H9 (cell line): Measurements from ENCODE around the gene ELAVL1. TPM values are rescaled to one million over a fixed set of nuclear protein-coding genes. Genes with fewer than 3 reads are reported as not detected.

Experiments used
- DNase-seq: peaks from one replicate; pipeline ENCODE4 v3.0.0-alpha.2; 2017
- H2AFZ ChIP-seq: one replicate; pipeline ENCODE4 v1.6.1; 2013; ENCODE audit warnings: mild to moderate bottlenecking, low read length, control low read depth, moderate library complexity
- H2AK5ac ChIP-seq: 2 replicates; pipeline ENCODE4 v1.6.1; 2013; ENCODE audit warnings: low read length, control low read depth, mixed read lengths; ENCODE audit not compliant: insufficient read length
- H2BK120ac ChIP-seq: one replicate; pipeline ENCODE4 v1.6.1; 2013; ENCODE audit warnings: low read depth, mild to moderate bottlenecking, low read length, control low read depth, inconsistent platforms; ENCODE audit not compliant: poor library complexity, severe bottlenecking
- H2BK12ac ChIP-seq: 2 replicates; pipeline ENCODE4 v1.6.1; 2013; ENCODE audit warnings: low read length, control low read depth, mixed read lengths, low read depth; ENCODE audit not compliant: insufficient read length
- H2BK15ac ChIP-seq: 2 replicates; pipeline ENCODE4 v1.6.1; 2013; ENCODE audit warnings: low read depth, low read length, control low read depth
- H2BK20ac ChIP-seq: one replicate; pipeline ENCODE4 v1.6.1; 2013; ENCODE audit warnings: low read depth, mild to moderate bottlenecking, low read length, control low read depth, inconsistent platforms; ENCODE audit not compliant: poor library complexity, severe bottlenecking
- H2BK5ac ChIP-seq: 2 replicates; pipeline ENCODE4 v1.6.1; 2013; ENCODE audit warnings: low read length, control low read depth, mixed read lengths; ENCODE audit not compliant: insufficient read length
- H3K14ac ChIP-seq: 2 replicates; pipeline ENCODE4 v1.6.1; 2013; ENCODE audit warnings: low read length, control low read depth; ENCODE audit not compliant: insufficient read depth
- H3K18ac ChIP-seq: 2 replicates; pipeline ENCODE4 v1.6.1; 2013; ENCODE audit warnings: low read depth, mild to moderate bottlenecking, mixed read lengths, low read length, control low read depth; ENCODE audit not compliant: insufficient read length
- H3K23ac ChIP-seq: 2 replicates; pipeline ENCODE4 v1.6.1; 2013; ENCODE audit warnings: low read length, control low read depth, mixed read lengths, low read depth; ENCODE audit not compliant: insufficient read length
- H3K23me2 ChIP-seq: 2 replicates; pipeline ENCODE4 v1.6.1; 2013; ENCODE audit warnings: low read depth, mild to moderate bottlenecking, mixed read lengths, low read length, control low read depth; ENCODE audit not compliant: insufficient read length, poor library complexity, severe bottlenecking
- H3K27ac ChIP-seq: 2 replicates; pipeline ENCODE4 v1.5.1; 2013; ENCODE audit warnings: low read length, control low read depth, mixed read lengths, low read depth; ENCODE audit not compliant: insufficient read length
- H3K27me3 ChIP-seq: 2 replicates; pipeline ENCODE4 v1.6.1; 2013; ENCODE audit warnings: low read length, control low read depth, inconsistent platforms; ENCODE audit not compliant: insufficient read depth
- H3K4ac ChIP-seq: 2 replicates; pipeline ENCODE4 v1.6.1; 2013; ENCODE audit warnings: low read depth, mild to moderate bottlenecking, control low read depth, inconsistent platforms, low read length, moderate library complexity
- H3K4me1 ChIP-seq: 2 replicates; pipeline ENCODE4 v1.6.1; 2013; ENCODE audit warnings: low read length, control low read depth, inconsistent platforms; ENCODE audit not compliant: insufficient read depth
- H3K4me2 ChIP-seq: 2 replicates; pipeline ENCODE4 v1.6.1; 2013; ENCODE audit warnings: low read length, control low read depth, mixed read lengths; ENCODE audit not compliant: insufficient read length, insufficient read depth
- H3K56ac ChIP-seq: 2 replicates; pipeline ENCODE4 v1.6.1; 2013; ENCODE audit warnings: low read depth, mild to moderate bottlenecking, mixed read lengths, low read length, control low read depth; ENCODE audit not compliant: insufficient read length
- H3K79me1 ChIP-seq: 2 replicates; pipeline ENCODE4 v1.6.1; 2013; ENCODE audit warnings: low read depth, mild to moderate bottlenecking, moderate library complexity, low read length, control low read depth, inconsistent platforms; ENCODE audit not compliant: insufficient read depth, poor library complexity, severe bottlenecking
- H3K79me2 ChIP-seq: 2 replicates; pipeline ENCODE4 v1.6.1; 2013; ENCODE audit warnings: low read length, control low read depth, inconsistent platforms; ENCODE audit not compliant: insufficient read depth
- H3K9ac ChIP-seq: 2 replicates; pipeline ENCODE4 v1.6.1; 2013; ENCODE audit warnings: low read length, control low read depth, mixed read lengths; ENCODE audit not compliant: insufficient read length; ENCODE audit errors: extremely low read depth
- H3K9me3 ChIP-seq: one replicate; pipeline ENCODE4 v1.6.1; 2013; ENCODE audit warnings: low read depth, low read length, inconsistent platforms; ENCODE audit not compliant: control insufficient read depth
- H3T11ph ChIP-seq: one replicate; pipeline ENCODE4 v1.6.1; 2013; ENCODE audit warnings: mild to moderate bottlenecking, low read length, control low read depth, inconsistent platforms
- H4K20me1 ChIP-seq: one replicate; pipeline ENCODE4 v1.6.1; 2013; ENCODE audit not compliant: control insufficient read depth, insufficient read length, insufficient read depth
- H4K5ac ChIP-seq: 2 replicates; pipeline ENCODE4 v1.6.1; 2013; ENCODE audit warnings: low read depth, mild to moderate bottlenecking, mixed read lengths, low read length, control low read depth; ENCODE audit not compliant: insufficient read length
- H4K8ac ChIP-seq: replicated peaks from 2 replicates; pipeline ENCODE4 v1.6.1; 2013; ENCODE audit warnings: low read length, control low read depth, mixed read lengths, low read depth; ENCODE audit not compliant: insufficient read length
- H4K91ac ChIP-seq: 2 replicates; pipeline ENCODE4 v1.6.1; 2013; ENCODE audit warnings: low read depth, mild to moderate bottlenecking, moderate library complexity, mixed read lengths, low read length, control low read depth; ENCODE audit not compliant: insufficient read length
- H3K27ac Mint-ChIP-seq, 3 experiments: 2 replicates in 2 of 3; 3 replicates in 1 of 3; pipeline ENCODE4 v1.8.0; 2020 to 2021; ENCODE audit warnings: mixed read lengths in 3 of 3, mild to moderate bottlenecking in 1 of 3, moderate library complexity in 1 of 3
- H3K27me3 Mint-ChIP-seq: 2 replicates; pipeline ENCODE4 v1.8.0; 2021; ENCODE audit warnings: low read depth, mild to moderate bottlenecking, moderate library complexity, mixed read lengths
- H3K36me3 Mint-ChIP-seq, 3 experiments: 2 replicates in 2 of 3; 3 replicates in 1 of 3; pipeline ENCODE4 v1.8.0; 2020 to 2021; ENCODE audit warnings: low read depth in 3 of 3, mixed read lengths in 3 of 3; ENCODE audit not compliant: insufficient read depth in 1 of 3
- H3K4me1 Mint-ChIP-seq, 2 experiments: 2 replicates each; pipeline ENCODE4 v1.8.0; 2020; ENCODE audit warnings: mixed read lengths in 2 of 2
- H3K4me3 Mint-ChIP-seq, 2 experiments: 2 replicates in 1 of 2; 3 replicates in 1 of 2; pipeline ENCODE4 v1.8.0; 2020 to 2021; ENCODE audit warnings: mild to moderate bottlenecking in 2 of 2, mixed read lengths in 2 of 2, moderate library complexity in 1 of 2
- H3K9me3 Mint-ChIP-seq, 2 experiments: 2 replicates in 1 of 2; 3 replicates in 1 of 2; pipeline ENCODE4 v1.8.0; 2020; ENCODE audit warnings: mild to moderate bottlenecking in 2 of 2, mixed read lengths in 2 of 2, moderate library complexity in 1 of 2
- WGBS: extraction: QIAGEN DNeasy Blood & Tissue Kit; methylation state at CpG from one replicate; pipeline ENCODE4 v1.1.7; 2013; ENCODE audit warnings: missing lambda C conversion rate, low lambda C conversion rate, mixed read lengths; ENCODE audit not compliant: insufficient read length; ENCODE audit errors: extremely low coverage; 5-methylcytosine and 5-hydroxymethylcytosine counted together
- total RNA-seq: library from RNA; stranded (reverse); gene quantifications from 2 replicates; pipeline ENCODE4 v1.2.1, GENCODE V29; 2021
- TF ChIP-seq, protein P1 (sequence below): fragments of 200-600 bp; sonication (generic); conservative IDR thresholded peaks from 3 replicates; pipeline ENCODE4 v1.8.0; 2021; ENCODE audit warnings: antibody characterized with exemption, mild to moderate bottlenecking

Gene ELAVL1
- total RNA-seq, 1 experiment from 2014 or later, result 149 TPM

DNA sequence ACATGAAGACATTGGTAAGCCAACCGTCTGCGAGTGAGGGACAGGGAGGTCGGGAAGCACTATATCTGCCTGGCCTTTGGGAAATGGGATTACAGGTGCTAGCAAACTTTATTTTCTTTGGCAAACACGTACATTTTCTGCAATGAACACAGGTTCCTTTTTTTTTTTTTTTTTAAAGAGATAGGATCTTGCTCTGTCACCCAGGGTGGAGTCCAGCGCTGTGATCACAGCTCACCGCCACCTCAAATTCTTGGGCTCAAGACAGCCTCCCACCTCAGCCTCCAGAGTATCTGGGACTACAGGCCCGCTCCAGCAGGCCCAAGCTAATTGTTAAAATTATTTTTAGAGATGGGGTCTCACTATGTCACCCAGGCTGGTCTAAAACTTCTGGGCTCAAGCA lies 24.2 kb downstream of the ELAVL1 start:
- TF ChIP-seq, protein P1, sequence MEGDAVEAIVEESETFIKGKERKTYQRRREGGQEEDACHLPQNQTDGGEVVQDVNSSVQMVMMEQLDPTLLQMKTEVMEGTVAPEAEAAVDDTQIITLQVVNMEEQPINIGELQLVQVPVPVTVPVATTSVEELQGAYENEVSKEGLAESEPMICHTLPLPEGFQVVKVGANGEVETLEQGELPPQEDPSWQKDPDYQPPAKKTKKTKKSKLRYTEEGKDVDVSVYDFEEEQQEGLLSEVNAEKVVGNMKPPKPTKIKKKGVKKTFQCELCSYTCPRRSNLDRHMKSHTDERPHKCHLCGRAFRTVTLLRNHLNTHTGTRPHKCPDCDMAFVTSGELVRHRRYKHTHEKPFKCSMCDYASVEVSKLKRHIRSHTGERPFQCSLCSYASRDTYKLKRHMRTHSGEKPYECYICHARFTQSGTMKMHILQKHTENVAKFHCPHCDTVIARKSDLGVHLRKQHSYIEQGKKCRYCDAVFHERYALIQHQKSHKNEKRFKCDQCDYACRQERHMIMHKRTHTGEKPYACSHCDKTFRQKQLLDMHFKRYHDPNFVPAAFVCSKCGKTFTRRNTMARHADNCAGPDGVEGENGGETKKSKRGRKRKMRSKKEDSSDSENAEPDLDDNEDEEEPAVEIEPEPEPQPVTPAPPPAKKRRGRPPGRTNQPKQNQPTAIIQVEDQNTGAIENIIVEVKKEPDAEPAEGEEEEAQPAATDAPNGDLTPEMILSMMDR, result no peak
- no peak overlapping the region for H3K4ac ChIP-seq
- H3K79me1 ChIP-seq, result peaks cover 5% of the 10 kb centered on the region
- H3K27ac ChIP-seq, result no peak overlapping the region
- Mint-ChIP-seq H3K4me3 (no peak overlapping the region), H3K27ac (peak overlapping the region in 1 of 3 experiments; percentile 57; a peak in 1 of 7 replicates), H3K36me3 (peaks cover 43 to 84% (median 82%) of the 10 kb centered on the region in 3 experiments; a peak in 6 of 7 replicates), H3K27me3 (no peaks in the 10 kb centered on the region), H3K4me1 (no peaks in the 10 kb centered on the region), H3K9me3 (no peaks in the 10 kb centered on the region)
- DNase-seq, result no peak
- no peak overlapping the region for H3K4me2 ChIP-seq
- H2BK15ac ChIP-seq, result no peak overlapping the region
- no peak overlapping the region for H4K5ac ChIP-seq
- H2AK5ac ChIP-seq, result no peak overlapping the region
- H2BK12ac ChIP-seq, result no peak overlapping the region
- no peak overlapping the region for H2BK5ac ChIP-seq
- H4K91ac ChIP-seq, result no peak overlapping the region
- H3K23me2 ChIP-seq, result no peaks in the 10 kb centered on the region
- H3K56ac ChIP-seq, result no peak overlapping the region
- no peak overlapping the region for H3T11ph ChIP-seq
- no peak overlapping the region for H2BK20ac ChIP-seq
- H3K9me3 ChIP-seq, result no peaks in the 10 kb centered on the region
- no peak overlapping the region for H3K18ac ChIP-seq
- WGBS, result no CpG with 5 or more reads among the region's 7 CpGs
- no peaks in the 10 kb centered on the region; the same call in 1 of the 2 replicates for H3K79me2 ChIP-seq
- H3K9ac ChIP-seq, result no peak overlapping the region
- no peak overlapping the region for H2AFZ ChIP-seq
- no peak overlapping the region for H3K14ac ChIP-seq
- H3K23ac ChIP-seq, result no peak overlapping the region
- peaks cover 7% of the 10 kb centered on the region for H4K20me1 ChIP-seq
- no peak overlapping the region for H4K8ac ChIP-seq
- H3K27me3 ChIP-seq, result no peaks in the 10 kb centered on the region
- H3K4me1 ChIP-seq, result no peaks in the 10 kb centered on the region
- H2BK120ac ChIP-seq, result no peak overlapping the region
